GM23338 (cell line): ENCODE results near the gene VENTX. TPM values are rescaled to one million over a fixed set of nuclear protein-coding genes. Genes with fewer than 3 reads are reported as not detected.

ENCODE experiments used
- ATAC-seq: fragments of 200-7000 bp; cut with Tn5 transposase; 3 replicates; pipeline ENCODE4 v1.9.1; 2020
- DNase-seq: peaks from one replicate; pipeline ENCODE4 v3.0.0-alpha.2; 2015; ENCODE audit warnings: low spot score
- H2AFZ ChIP-seq: fragments of 200-600 bp; sonication (generic); 2 replicates; pipeline ENCODE4 v1.8.0; 2016; ENCODE audit warnings: antibody characterized with exemption, mild to moderate bottlenecking, moderate library complexity
- H3F3A ChIP-seq: fragments of 200-600 bp; sonication (generic); replicated peaks from 2 replicates; pipeline ENCODE4 v1.8.0; 2017; ENCODE audit warnings: antibody characterized with exemption, mixed run types, low read depth
- H3K27ac ChIP-seq: fragments of 200-600 bp; sonication (generic); 2 replicates; pipeline ENCODE4 v1.6.1; 2016; ENCODE audit warnings: low read depth
- H3K27me3 ChIP-seq: fragments of 200-600 bp; sonication (generic); 2 replicates; pipeline ENCODE4 v1.8.0; 2016; ENCODE audit warnings: mild to moderate bottlenecking, mixed run types, moderate library complexity; ENCODE audit not compliant: insufficient read depth
- H3K36me3 ChIP-seq: fragments of 200-600 bp; sonication (generic); 2 replicates; pipeline ENCODE4 v1.8.0; 2016; ENCODE audit warnings: mild to moderate bottlenecking; ENCODE audit not compliant: insufficient read depth
- H3K4me1 ChIP-seq: fragments of 200-600 bp; sonication (generic); 2 replicates; pipeline ENCODE4 v1.8.0; 2016; ENCODE audit warnings: mild to moderate bottlenecking, moderate library complexity; ENCODE audit not compliant: insufficient read depth
- H3K4me2 ChIP-seq: fragments of 200-600 bp; sonication (generic); 2 replicates; pipeline ENCODE4 v1.7.1; 2017; ENCODE audit warnings: mixed run types
- H3K4me3 ChIP-seq: fragments of 200-600 bp; sonication (generic); 2 replicates; pipeline ENCODE4 v1.6.1; 2016; ENCODE audit warnings: mixed run types
- H3K79me2 ChIP-seq: fragments of 200-600 bp; sonication (generic); replicated peaks from 2 replicates; pipeline ENCODE4 v1.8.0; 2017; ENCODE audit warnings: mild to moderate bottlenecking; ENCODE audit not compliant: insufficient read depth
- H3K9me2 ChIP-seq: fragments of 200-600 bp; sonication (generic); 2 replicates; pipeline ENCODE4 v1.8.0; 2017; ENCODE audit not compliant: insufficient read depth
- H4K20me1 ChIP-seq: fragments of 200-600 bp; sonication (generic); replicated peaks from 2 replicates; pipeline ENCODE4 v1.8.0; 2017; ENCODE audit warnings: mild to moderate bottlenecking; ENCODE audit not compliant: insufficient read depth
- H3K27ac Mint-ChIP-seq: 2 replicates; pipeline ENCODE4 v1.8.0; 2020; ENCODE audit warnings: inconsistent platforms, mild to moderate bottlenecking, moderate library complexity, mixed read lengths
- H3K27me3 Mint-ChIP-seq: 3 replicates; pipeline ENCODE4 v1.8.0; 2022; ENCODE audit warnings: low read depth, mild to moderate bottlenecking, moderate library complexity, mixed read lengths, inconsistent platforms; ENCODE audit not compliant: insufficient read depth, poor library complexity
- H3K36me3 Mint-ChIP-seq: 3 replicates; pipeline ENCODE4 v1.8.0; 2021; ENCODE audit warnings: low read depth, mild to moderate bottlenecking, inconsistent platforms, moderate library complexity, mixed read lengths
- H3K4me1 Mint-ChIP-seq: 3 replicates; pipeline ENCODE4 v1.8.0; 2020; ENCODE audit warnings: mild to moderate bottlenecking, inconsistent platforms, mixed read lengths
- H3K4me3 Mint-ChIP-seq: 3 replicates; pipeline ENCODE4 v1.8.0; 2021; ENCODE audit warnings: moderate library complexity, mild to moderate bottlenecking, inconsistent platforms, mixed read lengths
- H3K9me3 Mint-ChIP-seq: 3 replicates; pipeline ENCODE4 v1.8.0; 2020; ENCODE audit warnings: moderate library complexity, mild to moderate bottlenecking, inconsistent platforms, mixed read lengths
- CREB1 ChIP-seq: fragments of 250-450 bp; sonication (Bioruptor Pico); IDR thresholded peaks from 2 replicates; pipeline ENCODE4 v1.5.0; 2020; ENCODE audit warnings: low read depth, mild to moderate bottlenecking, moderate library complexity
- CTCF ChIP-seq, 2 experiments: fragments of 200-600 bp in 1 of 2; sonication (generic) in 1 of 2; conservative IDR thresholded peaks; 2 replicates each; pipeline versions ENCODE4 v1.5.1 to v1.6.1; 2016 to 2017; ENCODE audit warnings: antibody characterized with exemption in 2 of 2, low read depth in 2 of 2, mild to moderate bottlenecking in 2 of 2, moderate library complexity in 1 of 2
- EZH2 ChIP-seq: fragments of 200-600 bp; sonication (generic); IDR thresholded peaks from one replicate; pipeline ENCODE4 v1.8.0; 2017; ENCODE audit warnings: antibody characterized with exemption, mild to moderate bottlenecking, low read depth; ENCODE audit not compliant: unreplicated experiment
- EZH2phosphoT487 ChIP-seq: fragments of 200-600 bp; sonication (generic); IDR thresholded peaks from one replicate; pipeline ENCODE4 v1.8.1; 2018; ENCODE audit warnings: antibody characterized with exemption; ENCODE audit not compliant: unreplicated experiment
- JUNB ChIP-seq: IDR thresholded peaks from one replicate; pipeline ENCODE4 v1.6.1; 2016; ENCODE audit warnings: antibody characterized with exemption; ENCODE audit not compliant: unreplicated experiment
- NANOG ChIP-seq: IDR thresholded peaks from 2 replicates; pipeline ENCODE4 v1.6.1; 2016; ENCODE audit warnings: antibody characterized with exemption, borderline replicate concordance
- POLR2AphosphoS5 ChIP-seq: IDR thresholded peaks from 2 replicates; pipeline ENCODE4 v1.6.1; 2016; ENCODE audit warnings: antibody characterized with exemption, low read depth
- REST ChIP-seq: IDR thresholded peaks from one replicate; pipeline ENCODE4 v1.6.1; 2018; ENCODE audit warnings: antibody characterized with exemption; ENCODE audit not compliant: unreplicated experiment
- ZNF114 ChIP-seq: fragments of 250-450 bp; sonication (Bioruptor Pico); IDR thresholded peaks from 2 replicates; pipeline ENCODE4 v1.5.0; 2020; ENCODE audit warnings: mild to moderate bottlenecking, moderate library complexity
- ZNF331 ChIP-seq: fragments of 250-450 bp; sonication (Bioruptor Pico); IDR thresholded peaks from 2 replicates; pipeline ENCODE4 v1.5.0; 2020; ENCODE audit warnings: low read depth, mild to moderate bottlenecking, moderate library complexity
- polyA plus RNA-seq: library from polyadenylated mRNA; unstranded; fragments of >200 nt; fragmentation: Nextera tagmentation; extraction: Ambion mirVana; gene quantifications from 2 replicates; pipeline ENCODE4 v1.2.1, GENCODE V29; 2016
- total RNA-seq: library from RNA; depleted of rRNA; stranded (reverse); fragments of >200 nt; shearing (Covaris generic); gene quantifications from 2 replicates; pipeline ENCODE4 v1.2.3, GENCODE V29; 2014
- TF ChIP-seq, protein P1 (sequence below): IDR thresholded peaks from 2 replicates; pipeline ENCODE4 v1.6.1; 2016; ENCODE audit warnings: antibody characterized with exemption

Gene VENTX
- total and polyA plus RNA-seq, 2 experiments from 2014 or later: 4.8 to 8.1 TPM

DNA sequence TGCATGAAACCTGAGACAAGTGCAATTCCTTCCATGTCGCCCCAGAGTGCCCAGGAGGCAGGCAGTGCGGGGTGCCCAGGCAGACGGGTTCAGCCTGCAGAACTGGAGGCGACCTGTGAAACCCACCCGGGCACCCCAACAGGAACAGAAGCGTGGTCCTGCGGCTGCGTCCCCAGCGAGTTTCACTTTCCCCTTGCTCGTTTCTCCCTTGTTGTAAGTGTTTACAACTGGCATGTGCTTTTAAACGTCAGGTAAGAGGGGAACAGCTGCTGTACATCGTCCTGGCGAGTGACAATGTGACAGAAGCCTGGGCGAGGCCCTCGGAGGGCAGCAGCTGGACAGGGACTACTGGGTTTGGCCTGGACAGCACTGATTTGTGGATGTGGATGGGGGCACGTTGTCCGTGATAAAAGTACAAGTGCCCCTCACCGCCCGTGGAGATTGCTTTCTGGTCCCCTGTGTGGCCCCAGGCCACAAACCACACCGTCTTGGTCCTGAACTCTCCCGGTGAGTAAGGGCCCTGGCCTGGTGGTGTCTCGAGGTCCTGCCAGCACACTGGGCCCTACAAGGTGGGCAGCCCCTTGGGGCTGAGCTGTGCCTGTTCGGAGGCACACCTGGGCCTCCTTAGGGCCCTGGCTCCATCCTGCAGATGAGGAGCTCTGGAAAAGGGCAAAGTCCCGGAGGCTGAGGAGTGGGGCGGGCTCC, 4.0 kb downstream of the VENTX start:
- Histone ChIP-seq H3K9me2 (no peaks in the 10 kb centered on the region), H2AFZ (no peak overlapping the region), H3K36me3 (no peaks in the 10 kb centered on the region), H3K79me2 (peaks cover 4% of the 10 kb centered on the region; the same call in 1 of the 2 replicates), H3K4me2 (no peak overlapping the region), H3F3A (0 out of 2 replicates have a peak, but pooled peaks cover 3% of the 10 kb centered on the region), H4K20me1 (no peaks in the 10 kb centered on the region; the same call in 1 of the 2 replicates), H3K4me1 (peaks cover 10% of the 10 kb centered on the region), H3K4me3 (no peak overlapping the region), H3K27me3 (peaks cover 25% of the 10 kb centered on the region), H3K27ac (no peak overlapping the region)
- no peaks in the 10 kb centered on the region; the same call in 2 of the 3 replicates for H3K9me3 Mint-ChIP-seq
- H3K4me3 Mint-ChIP-seq: no peak overlapping the region
- H3K4me1 Mint-ChIP-seq: peaks cover 17% of the 10 kb centered on the region
- peaks cover 5% of the 10 kb centered on the region; the same call in 2 of the 3 replicates for H3K36me3 Mint-ChIP-seq
- no peak overlapping the region for H3K27ac Mint-ChIP-seq
- TF ChIP-seq EZH2phosphoT487: no peak
- no peak for TF ChIP-seq ZNF114 (CRISPR knock-in tag)
- TF ChIP-seq POLR2AphosphoS5: no peak
- no peak for TF ChIP-seq CREB1 (CRISPR knock-in tag)
- TF ChIP-seq, protein P1, sequence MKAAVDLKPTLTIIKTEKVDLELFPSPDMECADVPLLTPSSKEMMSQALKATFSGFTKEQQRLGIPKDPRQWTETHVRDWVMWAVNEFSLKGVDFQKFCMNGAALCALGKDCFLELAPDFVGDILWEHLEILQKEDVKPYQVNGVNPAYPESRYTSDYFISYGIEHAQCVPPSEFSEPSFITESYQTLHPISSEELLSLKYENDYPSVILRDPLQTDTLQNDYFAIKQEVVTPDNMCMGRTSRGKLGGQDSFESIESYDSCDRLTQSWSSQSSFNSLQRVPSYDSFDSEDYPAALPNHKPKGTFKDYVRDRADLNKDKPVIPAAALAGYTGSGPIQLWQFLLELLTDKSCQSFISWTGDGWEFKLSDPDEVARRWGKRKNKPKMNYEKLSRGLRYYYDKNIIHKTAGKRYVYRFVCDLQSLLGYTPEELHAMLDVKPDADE: no peak
- no peak for TF ChIP-seq NANOG
- TF ChIP-seq CTCF (conservative IDR thresholded peaks at IDR 0.05; ENCODE audit: low read depth in 2 of 2): no peak
- TF ChIP-seq JUNB: no peak
- TF ChIP-seq EZH2: no peak
- no peak for ATAC-seq
- peaks cover 31% of the 10 kb centered on the region for H3K27me3 Mint-ChIP-seq
- no peak for DNase-seq

GRCh38 chr10:133242611-133243356, 5.1 kb downstream of the VENTX start:
- Histone ChIP-seq H3K4me1 (peaks cover 17% of the 10 kb centered on the region), H3K27me3 (peaks cover 14% of the 10 kb centered on the region), H3K9me2 (no peaks in the 10 kb centered on the region), H3F3A (0 out of 2 replicates have a peak, but pooled peaks cover 3% of the 10 kb centered on the region), H2AFZ (no peak overlapping the region), H3K36me3 (no peaks in the 10 kb centered on the region), H3K27ac (no peak overlapping the region), H3K79me2 (peaks cover 4% of the 10 kb centered on the region; the same call in 1 of the 2 replicates), H4K20me1 (no peaks in the 10 kb centered on the region; the same call in 1 of the 2 replicates), H3K4me2 (no peak overlapping the region), H3K4me3 (no peak overlapping the region)
- H3K4me3 Mint-ChIP-seq: no peak overlapping the region
- ATAC-seq (no peak), DNase-seq (no peak)
- H3K4me1 Mint-ChIP-seq: peaks cover 28% of the 10 kb centered on the region
- H3K36me3 Mint-ChIP-seq: peaks cover 5% of the 10 kb centered on the region; the same call in 2 of the 3 replicates
- H3K9me3 Mint-ChIP-seq: no peaks in the 10 kb centered on the region; the same call in 2 of the 3 replicates
- no peak overlapping the region for H3K27ac Mint-ChIP-seq
- H3K27me3 Mint-ChIP-seq: peaks cover 32% of the 10 kb centered on the region
- TF ChIP-seq POLR2AphosphoS5 (0 out of 2 replicates have a peak, but pooled peaks have one; percentile 33), JUNB (no peak), CREB1 (CRISPR knock-in tag) (no peak), ZNF331 (CRISPR knock-in tag) (no peak), REST (no peak), CTCF (conservative IDR thresholded peaks at IDR 0.05; ENCODE audit: low read depth in 2 of 2) (no peak)
